GM21576 (cell line): ENCODE measurements around the gene FPR3.
"Not testable (repeated sequence)": the region's sequence is repeated elsewhere in the genome, so short reads cannot be mapped to it uniquely, and the experiment has no call there.

Experiments
- ATAC-seq: cut with Tn5 transposase; IDR thresholded peaks from one replicate; pipeline ENCODE4 v1.9.1; 2021; ENCODE audit warnings: mild to moderate bottlenecking, moderate library complexity; ENCODE audit not compliant: unreplicated experiment

FPR3 gene

GRCh38 chr19:51794885-51795490 is at the start of gene FPR3:
TSS of gene FPR3 (plus strand) at chr19:51795157. CDS start at chr19:51823749, 28,592 bp downstream.
- no peak for ATAC-seq

GRCh38 chr19:51746731-51747130 is 48.2 kb upstream of the FPR3 start:
- ATAC-seq: no peak

- no peak for ATAC-seq
Observed at GRCh38 chr19:51749979-51750378, 45.0 kb upstream of the FPR3 start.

GRCh38 chr19:51750400-51751094 is 44.4 kb upstream of the FPR3 start:
- ATAC-seq: no peak

- ATAC-seq: no peak
Observed at GRCh38 chr19:51751655-51752054, 43.3 kb upstream of the FPR3 start, which contains the start of gene FPR1. TSS of gene FPR1 (minus strand) at chr19:51751878. CDS start at chr19:51746994, 4,884 bp downstream.

GRCh38 chr19:51754109-51754508 is 40.8 kb upstream of the FPR3 start:
- ATAC-seq: no peak

- no peak for ATAC-seq
Observed at GRCh38 chr19:51754770-51755169, 40.2 kb upstream of the FPR3 start.

- no peak for ATAC-seq
Observed at GRCh38 chr19:51755571-51755970, 39.4 kb upstream of the FPR3 start.

- no peak for ATAC-seq
Observed at GRCh38 chr19:51760697-51761356, 34.1 kb upstream of the FPR3 start, which contains the start of gene FPR2. TSS of gene FPR2 (plus strand) at chr19:51761180. CDS start at chr19:51768659, 7,479 bp downstream.

- no peak for ATAC-seq
Observed at GRCh38 chr19:51761696-51762095, 33.3 kb upstream of the FPR3 start.

GRCh38 chr19:51765086-51765485 is 29.9 kb upstream of the FPR3 start:
- ATAC-seq: no peak

GRCh38 chr19:51766461-51766860 is 28.5 kb upstream of the FPR3 start:
- no peak for ATAC-seq

- no peak for ATAC-seq
Observed at GRCh38 chr19:51771376-51772130, 23.4 kb upstream of the FPR3 start.

- no peak for ATAC-seq
Observed at GRCh38 chr19:51772977-51773376, 22.0 kb upstream of the FPR3 start.

GRCh38 chr19:51776561-51776960 is 18.4 kb upstream of the FPR3 start:
- ATAC-seq: not testable (repeated sequence)

- ATAC-seq: no peak
Observed at GRCh38 chr19:51777570-51778462, 17.1 kb upstream of the FPR3 start.

GRCh38 chr19:51779181-51779580 is 15.8 kb upstream of the FPR3 start:
- ATAC-seq: no peak

GRCh38 chr19:51779703-51780102 is 15.3 kb upstream of the FPR3 start:
- no peak for ATAC-seq

- no peak for ATAC-seq
Observed at GRCh38 chr19:51780270-51780669, 14.7 kb upstream of the FPR3 start.

GRCh38 chr19:51781999-51782398 is 13.0 kb upstream of the FPR3 start:
- ATAC-seq: no peak
